Hematopoietic multipotent progenitor cell treated with erythropoietin and hydrocortisone succinate and interleukin-3 and kit ligand, for 17 days (in vitro differentiated cells): ENCODE measurements around the gene GYPC.

Source experiments
- DNase-seq: peaks from one replicate; pipeline ENCODE4 v3.0.0-alpha.2; 2015; ENCODE audit warnings: low spot score

GYPC gene

GRCh38 chr2:126650994-126651393, 5.0 kb upstream of the GYPC start:
- peak; percentile 59 for DNase-seq

GRCh38 chr2:126652323-126652891, 3.6 kb upstream of the GYPC start:
- peak; percentile 21 for DNase-seq

- DNase-seq: peak; percentile 24
Measured at GRCh38 chr2:126653109-126653508, 2.8 kb upstream of the GYPC start.

GRCh38 chr2:126653761-126654160, 2.2 kb upstream of the GYPC start:
- DNase-seq: peak; percentile 15

GRCh38 chr2:126655051-126655450, 907 bp upstream of the GYPC start:
- DNase-seq: peak; percentile 48

GRCh38 chr2:126656431-126657147, 631 bp downstream of the GYPC start:
- DNase-seq: peak; percentile 75

- peak; percentile 84 for DNase-seq
Measured at GRCh38 chr2:126657148-126657635, 1.2 kb downstream of the GYPC start.

- DNase-seq: peak; percentile 88
Measured at GRCh38 chr2:126657636-126658318, 1.8 kb downstream of the GYPC start.

GRCh38 chr2:126658319-126658904, 2.5 kb downstream of the GYPC start:
- DNase-seq: peak; percentile 81

GRCh38 chr2:126658905-126659561, 3.1 kb downstream of the GYPC start:
- peak; percentile 87 for DNase-seq

- peak; percentile 82 for DNase-seq
Measured at GRCh38 chr2:126659562-126660467, 3.9 kb downstream of the GYPC start.

- peak; percentile 66 for DNase-seq
Measured at GRCh38 chr2:126660971-126661370, 5.0 kb downstream of the GYPC start.

GRCh38 chr2:126661702-126662500, 5.9 kb downstream of the GYPC start:
- peak; percentile 95 for DNase-seq

- DNase-seq: peak; percentile 71
Measured at GRCh38 chr2:126662621-126663020, 6.7 kb downstream of the GYPC start.

- peak; percentile 79 for DNase-seq
Measured at GRCh38 chr2:126663184-126663963, 7.4 kb downstream of the GYPC start.

GRCh38 chr2:126664234-126664633, 8.3 kb downstream of the GYPC start:
- peak; percentile 78 for DNase-seq

GRCh38 chr2:126664639-126665038, 8.7 kb downstream of the GYPC start:
- DNase-seq: peak; percentile 63

- DNase-seq: peak; percentile 28
Measured at GRCh38 chr2:126665483-126665882, 9.5 kb downstream of the GYPC start.

GRCh38 chr2:126668254-126668653, 12.3 kb downstream of the GYPC start:
- peak; percentile 28 for DNase-seq
